Keratinocyte (primary cell): ENCODE results near the gene TIMM10.

Source experiments
- EZH2 ChIP-seq: IDR thresholded peaks from one replicate; pipeline ENCODE4 v1.6.1; 2012; ENCODE audit warnings: inconsistent platforms, mild to moderate bottlenecking, low read length, moderate library complexity
- TF ChIP-seq, protein P1 (sequence below), 3 experiments: IDR thresholded peaks in 1 of 3; conservative IDR thresholded peaks in 1 of 3; optimal IDR thresholded peaks in 1 of 3; 2 replicates in 2 of 3; 3 replicates in 1 of 3; pipeline versions ENCODE3 to v1.5.1; 2011; ENCODE audit warnings: low read length in 3 of 3, mild to moderate bottlenecking in 3 of 3, moderate library complexity in 2 of 3, control low read depth in 1 of 3, inconsistent platforms in 1 of 3; ENCODE audit not compliant: insufficient read depth in 2 of 3; ENCODE audit errors: extremely low read depth in 1 of 3

DNA sequence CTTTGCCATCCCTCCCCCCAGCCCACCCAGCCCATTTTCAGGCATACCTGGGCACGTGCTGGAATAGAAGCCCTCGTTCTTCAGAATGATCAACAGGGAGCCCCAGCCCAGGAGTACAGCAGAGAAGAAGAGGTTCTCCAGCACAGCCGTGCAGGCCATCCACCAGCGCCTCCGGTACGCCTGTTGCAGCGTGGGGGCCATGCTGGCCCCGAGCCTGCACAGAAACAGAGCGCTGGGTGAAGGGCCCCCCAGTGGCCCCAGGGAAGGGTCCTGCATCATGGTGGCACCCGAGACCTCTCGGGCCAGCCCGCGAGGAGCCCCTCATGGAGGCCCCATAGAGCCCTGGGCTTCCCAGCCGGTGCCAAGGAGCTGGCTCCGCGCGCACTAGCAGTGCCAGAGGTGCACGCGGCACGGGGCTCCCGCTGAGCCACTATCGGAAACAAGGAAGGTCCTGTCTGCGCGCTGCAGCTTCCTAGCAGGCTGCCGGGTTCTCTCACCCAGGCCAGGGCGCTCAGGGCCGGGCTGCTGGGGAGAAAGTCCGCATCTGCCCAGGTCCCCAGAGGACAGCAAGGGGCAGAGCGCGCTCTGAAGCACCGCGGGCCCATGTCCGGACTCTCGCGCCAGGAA is 16.5 kb downstream of the TIMM10 start:
- TF ChIP-seq, protein P1, sequence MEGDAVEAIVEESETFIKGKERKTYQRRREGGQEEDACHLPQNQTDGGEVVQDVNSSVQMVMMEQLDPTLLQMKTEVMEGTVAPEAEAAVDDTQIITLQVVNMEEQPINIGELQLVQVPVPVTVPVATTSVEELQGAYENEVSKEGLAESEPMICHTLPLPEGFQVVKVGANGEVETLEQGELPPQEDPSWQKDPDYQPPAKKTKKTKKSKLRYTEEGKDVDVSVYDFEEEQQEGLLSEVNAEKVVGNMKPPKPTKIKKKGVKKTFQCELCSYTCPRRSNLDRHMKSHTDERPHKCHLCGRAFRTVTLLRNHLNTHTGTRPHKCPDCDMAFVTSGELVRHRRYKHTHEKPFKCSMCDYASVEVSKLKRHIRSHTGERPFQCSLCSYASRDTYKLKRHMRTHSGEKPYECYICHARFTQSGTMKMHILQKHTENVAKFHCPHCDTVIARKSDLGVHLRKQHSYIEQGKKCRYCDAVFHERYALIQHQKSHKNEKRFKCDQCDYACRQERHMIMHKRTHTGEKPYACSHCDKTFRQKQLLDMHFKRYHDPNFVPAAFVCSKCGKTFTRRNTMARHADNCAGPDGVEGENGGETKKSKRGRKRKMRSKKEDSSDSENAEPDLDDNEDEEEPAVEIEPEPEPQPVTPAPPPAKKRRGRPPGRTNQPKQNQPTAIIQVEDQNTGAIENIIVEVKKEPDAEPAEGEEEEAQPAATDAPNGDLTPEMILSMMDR (optimal IDR thresholded peaks at IDR 0.05 in 1 of 3, IDR thresholded peaks at IDR 0.05 in 1 of 3, conservative IDR thresholded peaks at IDR 0.05 in 1 of 3; ENCODE audit: extremely low read depth in 1 of 3, insufficient read depth in 2 of 3, low read length in 3 of 3) = no peak
- no peak for TF ChIP-seq EZH2
